DMS53 treated with DMSO at 0.1 percent for 48 hours (cell line): ENCODE measurements around the gene PLA2G2C.

Experiments used
- DNase-seq: peaks from one replicate; lab custom pipeline; 2025; ENCODE audit not compliant: unreplicated experiment; lab: John Stamatoyannopoulos, UW

The PLA2G2C gene

GRCh38 chr1:20158358-20159070, 27.8 kb downstream of the PLA2G2C start:
- DNase-seq, result peak; percentile 34

- no peak for DNase-seq
Observed at GRCh38 chr1:20154301-20154831, 32.0 kb downstream of the PLA2G2C start.

GRCh38 chr1:20153000-20153418, 33.3 kb downstream of the PLA2G2C start:
- no peak for DNase-seq

- DNase-seq, result no peak
Observed at GRCh38 chr1:20152599-20152930, 33.8 kb downstream of the PLA2G2C start.

GRCh38 chr1:20151906-20152598, 34.3 kb downstream of the PLA2G2C start:
- peak; percentile 81 for DNase-seq

GRCh38 chr1:20150969-20151368, 35.3 kb downstream of the PLA2G2C start:
- DNase-seq, result no peak

GRCh38 chr1:20150326-20150705, 36.0 kb downstream of the PLA2G2C start:
- no peak for DNase-seq

GRCh38 chr1:20149601-20150325, 36.6 kb downstream of the PLA2G2C start:
- DNase-seq, result no peak

GRCh38 chr1:20148571-20149500, 37.5 kb downstream of the PLA2G2C start:
- no peak for DNase-seq

- no peak for DNase-seq
Observed at GRCh38 chr1:20147846-20148570, 38.3 kb downstream of the PLA2G2C start.

GRCh38 chr1:20143734-20144565, 42.4 kb downstream of the PLA2G2C start:
- DNase-seq, result no peak

GRCh38 chr1:20143318-20143717, 43.0 kb downstream of the PLA2G2C start:
- DNase-seq, result no peak

GRCh38 chr1:20142001-20142710, 44.2 kb downstream of the PLA2G2C start:
- DNase-seq, result no peak

- no peak for DNase-seq
Observed at GRCh38 chr1:20141466-20141865, 44.9 kb downstream of the PLA2G2C start.

- DNase-seq, result no peak
Observed at GRCh38 chr1:20141001-20141400, 45.3 kb downstream of the PLA2G2C start.

GRCh38 chr1:20139776-20140612, 46.3 kb downstream of the PLA2G2C start:
- no peak for DNase-seq

- no peak for DNase-seq
Observed at GRCh38 chr1:20138961-20139550, 47.3 kb downstream of the PLA2G2C start, which contains the start of gene PLA2G2F. Gene PLA2G2F (plus strand): TSS chr1:20139323. CDS start chr1:20139428, 105 bp downstream.
